CD14-positive monocyte (primary cell): Measurements from ENCODE around the gene PLBD1. TPM values are rescaled to one million over a fixed set of nuclear protein-coding genes. Genes with fewer than 3 reads are reported as not detected.
A peak's percentile ranks its signal among the peaks of the same experiment; 100 is the strongest.

Experiments
- DNase-seq, 3 donors: peaks; one replicate each; pipeline ENCODE4 v3.0.0-alpha.2; 2011 to 2022
- H2AFZ ChIP-seq: 2 replicates; pipeline ENCODE4 v1.6.0; 2012; ENCODE audit warnings: mild to moderate bottlenecking, low read depth, low read length, inconsistent platforms; ENCODE audit not compliant: insufficient read depth, poor library complexity, severe bottlenecking
- H3K27ac ChIP-seq, 2 donors: 1 replicate in 1 of 2; 2 replicates in 1 of 2; pipeline ENCODE4 v1.5.1; 2012 to 2013; ENCODE audit warnings: low read length in 2 of 2, control low read depth in 1 of 2, inconsistent platforms in 1 of 2, low read depth in 1 of 2, mild to moderate bottlenecking in 1 of 2
- H3K27me3 ChIP-seq, 2 donors: one replicate each; pipeline versions ENCODE4 v1.6.0 to v1.6.1; 2011 to 2013; ENCODE audit warnings: low read length in 2 of 2; ENCODE audit not compliant: control insufficient read depth in 2 of 2, insufficient read depth in 2 of 2
- H3K36me3 ChIP-seq, 2 donors: replicated peaks in 1 of 2; 1 replicate in 1 of 2; 2 replicates in 1 of 2; pipeline versions ENCODE4 v1.5.1 to v1.6.1; 2012 to 2013; ENCODE audit warnings: low read length in 2 of 2, control low read depth in 1 of 2, inconsistent platforms in 1 of 2, mild to moderate bottlenecking in 1 of 2; ENCODE audit not compliant: insufficient read depth in 2 of 2, control insufficient read depth in 1 of 2
- H3K4me1 ChIP-seq, 2 donors: 1 replicate in 1 of 2; 2 replicates in 1 of 2; pipeline versions ENCODE4 v1.5.1 to v1.6.1; 2012 to 2013; ENCODE audit warnings: low read length in 2 of 2, control low read depth in 1 of 2, inconsistent platforms in 1 of 2, mild to moderate bottlenecking in 1 of 2, moderate library complexity in 1 of 2; ENCODE audit not compliant: insufficient read depth in 2 of 2, control insufficient read depth in 1 of 2
- H3K4me2 ChIP-seq: replicated peaks from 2 replicates; pipeline ENCODE3; 2012; ENCODE audit warnings: low read length, moderate library complexity, mild to moderate bottlenecking; ENCODE audit not compliant: poor library complexity, severe bottlenecking; ENCODE audit errors: extremely low read depth
- H3K4me3 ChIP-seq, 3 experiments: fragments of 200-600 bp in 1 of 3; sonication (generic) in 1 of 3; replicated peaks in 1 of 3; 1 replicate in 2 of 3; 2 replicates in 1 of 3; pipeline ENCODE4 v1.5.1; 2011 to 2013; ENCODE audit warnings: low read length in 3 of 3, mild to moderate bottlenecking in 3 of 3, control low read depth in 2 of 3, low read depth in 2 of 3, inconsistent platforms in 1 of 3, moderate library complexity in 1 of 3
- H3K79me2 ChIP-seq: 2 replicates; pipeline ENCODE4 v1.6.0; 2012; ENCODE audit warnings: mild to moderate bottlenecking, control low read depth, inconsistent platforms, low read length, moderate library complexity; ENCODE audit not compliant: insufficient read depth
- H3K9ac ChIP-seq: 2 replicates; pipeline ENCODE4 v1.6.0; 2017; ENCODE audit warnings: low read length, mild to moderate bottlenecking; ENCODE audit not compliant: insufficient read depth, poor library complexity, severe bottlenecking
- H3K9me3 ChIP-seq, 2 donors: replicated peaks in 1 of 2; 1 replicate in 1 of 2; 2 replicates in 1 of 2; pipeline versions ENCODE4 v1.5.1 to v1.6.1; 2012 to 2013; ENCODE audit warnings: low read length in 2 of 2, control low read depth in 1 of 2; ENCODE audit not compliant: control insufficient read depth in 1 of 2, insufficient read depth in 1 of 2
- H4K20me1 ChIP-seq: 2 replicates; pipeline ENCODE4 v1.6.0; 2012; ENCODE audit warnings: mild to moderate bottlenecking, low read length, control low read depth, moderate library complexity; ENCODE audit not compliant: insufficient read depth
- H3K27ac Mint-ChIP-seq, 7 donors: one replicate each; pipeline ENCODE4 v1.8.0; 2020; ENCODE audit warnings: mild to moderate bottlenecking in 7 of 7, mixed read lengths in 7 of 7, moderate library complexity in 6 of 7, inconsistent platforms in 2 of 7
- H3K27me3 Mint-ChIP-seq, 3 donors: one replicate each; pipeline ENCODE4 v1.8.0; 2021 to 2022; ENCODE audit warnings: low read depth in 3 of 3, mild to moderate bottlenecking in 3 of 3, mixed read lengths in 3 of 3, moderate library complexity in 3 of 3, inconsistent platforms in 1 of 3
- H3K36me3 Mint-ChIP-seq, 2 donors: one replicate each; pipeline ENCODE4 v1.8.0; 2020; ENCODE audit warnings: mixed read lengths in 2 of 2, inconsistent platforms in 1 of 2, mild to moderate bottlenecking in 1 of 2
- H3K4me1 Mint-ChIP-seq: one replicate; pipeline ENCODE4 v1.8.0; 2020; ENCODE audit warnings: mild to moderate bottlenecking, mixed read lengths
- H3K4me3 Mint-ChIP-seq, 2 donors: one replicate each; pipeline ENCODE4 v1.8.0; 2020; ENCODE audit warnings: mild to moderate bottlenecking in 2 of 2, mixed read lengths in 2 of 2, moderate library complexity in 1 of 2
- H3K9me3 Mint-ChIP-seq, 7 donors: one replicate each; pipeline ENCODE4 v1.8.0; 2020 to 2022; ENCODE audit warnings: mixed read lengths in 7 of 7, mild to moderate bottlenecking in 6 of 7, moderate library complexity in 6 of 7, inconsistent platforms in 2 of 7
- CTCF ChIP-seq: fragments of 200-600 bp; IDR thresholded peaks from one replicate; pipeline ENCODE4 v1.8.0; 2022; ENCODE audit warnings: antibody characterized with exemption, mild to moderate bottlenecking
- WGBS: methylation state at CpG from one replicate; pipeline ENCODE4 v1.1.5; 2013; ENCODE audit warnings: missing lambda C conversion rate; ENCODE audit not compliant: insufficient coverage; 5-methylcytosine and 5-hydroxymethylcytosine counted together
- intact Hi-C, 2 donors: fragments of 100-400 bp; cut with micrococcal nuclease; formaldehyde crosslinking; loops; one replicate each; pipeline versions ENCODE4 v1.15.0 to v1.15.1; 2023
- polyA plus RNA-seq, 3 donors: library from polyadenylated mRNA; depleted of rRNA in 1 of 3; unstranded in 2 of 3; stranded (reverse) in 1 of 3; fragments of 300-500 nt in 2 of 3; fragments of >200 nt in 1 of 3; fragmentation: Illumina TruSeq in 2 of 3; gene quantifications; 1 replicate in 2 of 3; 2 replicates in 1 of 3; pipeline ENCODE4 v1.2.3, GENCODE V29; 2012 to 2021

Gene PLBD1
- polyA plus RNA-seq, 3 donors, result 317 to 876 (median 543) TPM

- intact Hi-C loops, result no loop called here
- H3K9me3 ChIP-seq, result no peaks in the 10 kb centered on the region
- H3K4me1 ChIP-seq, result peaks cover 0 to 3% of the 10 kb centered on the region in 2 donors
- Mint-ChIP-seq H3K4me3 (no peak overlapping the region), H3K27ac (peak overlapping the region in 2 of 7 donors; percentile 39 to 76), H3K27me3 (peaks cover 0 to 2% (median 0%) of the 10 kb centered on the region in 3 donors), H3K4me1 (peaks cover 12% of the 10 kb centered on the region), H3K36me3 (peaks cover 77 to 91% of the 10 kb centered on the region in 2 donors), H3K9me3 (no peaks in the 10 kb centered on the region)
- no peak overlapping the region for H3K9ac ChIP-seq
- no peak overlapping the region for H2AFZ ChIP-seq
- H3K27me3 ChIP-seq, result no peaks in the 10 kb centered on the region
- H3K36me3 ChIP-seq, result peaks cover 81 to 99% of the 10 kb centered on the region in 2 donors
- peaks cover 74% of the 10 kb centered on the region for H4K20me1 ChIP-seq
- WGBS, result no CpG with 5 or more reads among the region's 1 CpG
- DNase-seq, result no peak
- H3K4me3 ChIP-seq, result no peak overlapping the region
- no peak overlapping the region for H3K27ac ChIP-seq
- no peak overlapping the region for H3K4me2 ChIP-seq
- no peak for TF ChIP-seq CTCF
- no peaks in the 10 kb centered on the region for H3K79me2 ChIP-seq
Measured at GRCh38 chr12:14514946-14515345, 52.7 kb downstream of the PLBD1 start.

DNA sequence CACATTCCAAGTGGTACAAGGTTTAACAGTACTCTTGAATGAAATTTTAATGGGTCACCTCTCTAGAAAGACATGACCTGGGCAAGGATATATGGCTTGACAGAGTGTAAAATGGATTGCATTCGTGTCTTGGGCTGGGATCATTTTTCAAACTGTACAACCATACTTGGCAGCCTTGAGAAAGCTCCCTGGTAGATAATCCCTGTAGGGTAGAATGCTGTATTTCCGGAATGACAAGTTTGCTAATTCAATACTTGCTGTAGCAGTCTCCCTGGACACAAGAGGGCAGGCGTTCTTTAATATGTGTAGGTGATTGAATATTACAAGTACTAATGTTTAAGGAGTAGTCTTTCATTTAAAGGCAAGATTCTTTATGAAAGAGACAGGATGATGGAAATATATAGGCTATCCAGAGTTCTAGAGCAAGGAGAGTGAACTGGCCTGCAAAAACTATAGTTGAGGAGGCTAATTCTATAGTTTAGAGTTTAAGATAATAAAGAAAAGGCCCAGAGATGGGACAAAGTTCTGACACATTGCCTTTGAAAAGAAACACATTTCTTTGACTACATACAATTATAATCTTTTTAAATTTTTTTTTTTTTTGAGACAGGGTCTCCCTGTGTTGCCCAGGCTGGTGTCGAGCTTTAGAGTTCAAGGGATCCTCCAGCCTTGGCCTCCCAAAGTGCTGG, 53.4 kb downstream of the PLBD1 start:
- H3K4me2 ChIP-seq, result no peak overlapping the region
- no peaks in the 10 kb centered on the region for H3K79me2 ChIP-seq
- no peaks in the 10 kb centered on the region for H3K9me3 Mint-ChIP-seq
- no peak overlapping the region for H2AFZ ChIP-seq
- H3K4me1 Mint-ChIP-seq, result peaks cover 6% of the 10 kb centered on the region
- no peaks in the 10 kb centered on the region for H3K27me3 ChIP-seq
- H3K27ac Mint-ChIP-seq, result peak overlapping the region in 1 of 7 donors; percentile 76
- peaks cover 0 to 2% (median 0%) of the 10 kb centered on the region in 3 donors for H3K27me3 Mint-ChIP-seq
- H3K9me3 ChIP-seq, result no peaks in the 10 kb centered on the region
- H3K27ac ChIP-seq, result no peak overlapping the region
- peak; percentile 16 for TF ChIP-seq CTCF
- WGBS, result 39% methylated on average over 2 of the region's 4 CpGs
- peaks cover 74% of the 10 kb centered on the region for H4K20me1 ChIP-seq
- no peak overlapping the region for H3K9ac ChIP-seq
- intact Hi-C loops, result no loop called here
- no peaks in the 10 kb centered on the region for H3K4me1 ChIP-seq
- no peak overlapping the region for H3K4me3 Mint-ChIP-seq
- DNase-seq, result no peak
- no peak overlapping the region for H3K4me3 ChIP-seq
- H3K36me3 ChIP-seq, result peaks cover 82 to 99% of the 10 kb centered on the region in 2 donors
- peaks cover 77 to 91% of the 10 kb centered on the region in 2 donors for H3K36me3 Mint-ChIP-seq
